ENCODE measurements around the gene CHST11. TPM values are rescaled to one million over a fixed set of nuclear protein-coding genes. Genes with fewer than 3 reads are reported as not detected.

CHST11 gene
- total RNA-seq, 1 donor from 2014 or later: 40.1 TPM

DNA sequence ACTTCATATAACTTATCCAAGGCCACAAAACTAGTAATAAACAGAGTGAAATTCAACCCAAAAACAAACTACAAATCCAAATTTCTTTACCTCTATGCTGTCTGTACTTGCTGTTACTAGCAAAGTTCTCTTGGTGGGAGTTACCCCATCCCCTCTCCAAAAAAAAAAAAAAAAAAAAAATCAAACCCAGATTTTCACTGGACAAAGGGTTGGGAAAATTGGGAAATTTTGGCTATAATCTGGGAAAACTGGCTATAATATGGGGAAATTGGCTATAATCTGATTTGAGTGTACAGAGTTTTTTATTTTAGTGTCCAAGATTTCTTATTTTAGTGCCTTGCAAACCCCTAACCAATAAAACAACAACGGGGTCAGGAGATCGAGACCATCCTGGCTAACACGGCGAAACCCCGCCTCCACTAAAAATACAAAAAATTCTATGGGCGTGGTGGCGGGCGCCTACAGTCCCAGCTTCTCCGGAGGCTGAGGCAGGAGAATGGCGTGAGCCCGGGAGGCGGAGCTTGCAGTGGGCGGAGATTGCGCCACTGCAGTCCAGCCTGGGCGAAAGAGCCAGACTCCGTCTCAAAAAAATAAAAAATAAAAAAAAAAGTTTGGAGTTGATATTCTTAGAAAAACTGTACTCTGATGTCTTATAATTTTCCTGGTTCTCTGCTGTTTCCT, 148.4 kb downstream of the CHST11 start:
- ATAC-seq (ENCODE audit: low read depth) (no peak), DNase-seq (no peak)
- ChIA-PET CTCF (interaction anchor here (0.6 kb wide), 1 partner anchor 140 kb away, joined by 3 read pairs; no protein-coding TSS in a partner anchor), POLR2A (interaction anchor here (0.6 to 1.5 kb wide), 6 partner anchors 12 to 223 kb away, joined by 4 to 6 read pairs (median 4); partner anchors contain the start of gene CHST11)
- peak overlapping the region; percentile 72 for H3K27ac Mint-ChIP-seq
- no peaks in the 10 kb centered on the region for H3K27me3 Mint-ChIP-seq
- no peak overlapping the region for H3K4me3 Mint-ChIP-seq
- TF ChIP-seq, protein P1, sequence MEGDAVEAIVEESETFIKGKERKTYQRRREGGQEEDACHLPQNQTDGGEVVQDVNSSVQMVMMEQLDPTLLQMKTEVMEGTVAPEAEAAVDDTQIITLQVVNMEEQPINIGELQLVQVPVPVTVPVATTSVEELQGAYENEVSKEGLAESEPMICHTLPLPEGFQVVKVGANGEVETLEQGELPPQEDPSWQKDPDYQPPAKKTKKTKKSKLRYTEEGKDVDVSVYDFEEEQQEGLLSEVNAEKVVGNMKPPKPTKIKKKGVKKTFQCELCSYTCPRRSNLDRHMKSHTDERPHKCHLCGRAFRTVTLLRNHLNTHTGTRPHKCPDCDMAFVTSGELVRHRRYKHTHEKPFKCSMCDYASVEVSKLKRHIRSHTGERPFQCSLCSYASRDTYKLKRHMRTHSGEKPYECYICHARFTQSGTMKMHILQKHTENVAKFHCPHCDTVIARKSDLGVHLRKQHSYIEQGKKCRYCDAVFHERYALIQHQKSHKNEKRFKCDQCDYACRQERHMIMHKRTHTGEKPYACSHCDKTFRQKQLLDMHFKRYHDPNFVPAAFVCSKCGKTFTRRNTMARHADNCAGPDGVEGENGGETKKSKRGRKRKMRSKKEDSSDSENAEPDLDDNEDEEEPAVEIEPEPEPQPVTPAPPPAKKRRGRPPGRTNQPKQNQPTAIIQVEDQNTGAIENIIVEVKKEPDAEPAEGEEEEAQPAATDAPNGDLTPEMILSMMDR (IDR thresholded peaks at IDR 0.05): no peak
- intact Hi-C loops (cut with micrococcal nuclease): loop anchor here (1.0 to 2.0 kb wide), 5 partner anchors 9 to 37 kb away; no protein-coding TSS in a partner anchor
- H3K9me3 Mint-ChIP-seq: no peaks in the 10 kb centered on the region
- H3K4me1 Mint-ChIP-seq: peaks cover 68% of the 10 kb centered on the region
- H3K36me3 Mint-ChIP-seq (ENCODE audit: low read depth): peaks cover 38% of the 10 kb centered on the region

GRCh38 chr12:104605685-104606084, 148.9 kb downstream of the CHST11 start:
- H3K4me3 Mint-ChIP-seq: no peak overlapping the region
- ChIA-PET CTCF (interaction anchor here (0.6 kb wide), 1 partner anchor 140 kb away, joined by 3 read pairs; no protein-coding TSS in a partner anchor), POLR2A (no interaction called here)
- no peaks in the 10 kb centered on the region for H3K27me3 Mint-ChIP-seq
- peaks cover 41% of the 10 kb centered on the region for H3K36me3 Mint-ChIP-seq (ENCODE audit: low read depth)
- peaks cover 63% of the 10 kb centered on the region for H3K4me1 Mint-ChIP-seq
- ATAC-seq (ENCODE audit: low read depth) (no peak), DNase-seq (no peak)
- H3K9me3 Mint-ChIP-seq: no peaks in the 10 kb centered on the region
- TF ChIP-seq, protein P1 (IDR thresholded peaks at IDR 0.05): no peak
- intact Hi-C loops (cut with micrococcal nuclease): loop anchor here (2.0 kb wide), 2 partner anchors 15 to 35 kb away; no protein-coding TSS in a partner anchor
- H3K27ac Mint-ChIP-seq: peak overlapping the region; percentile 66

DNA sequence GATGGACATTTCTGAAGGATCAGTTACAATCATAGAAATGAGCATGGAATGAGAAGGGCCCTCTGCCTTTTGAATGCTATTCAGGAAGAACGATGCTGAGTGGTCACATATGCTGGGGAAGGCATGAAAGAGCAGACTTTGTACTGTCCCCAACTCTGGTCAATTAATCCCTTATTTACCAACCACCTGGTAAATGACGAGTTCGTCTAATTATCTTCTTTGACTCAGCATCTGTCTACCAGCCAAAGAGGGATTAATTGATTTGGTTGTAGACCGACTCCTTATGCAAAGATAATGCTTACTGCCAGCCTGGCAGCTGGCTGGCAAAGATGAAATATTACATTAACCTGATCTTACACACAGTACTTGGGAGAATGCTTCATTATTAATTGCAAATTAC, 152.2 kb downstream of the CHST11 start:
- Mint-ChIP-seq H3K4me1 (peaks cover 48% of the 10 kb centered on the region), H3K36me3 (ENCODE audit: low read depth) (peaks cover 37% of the 10 kb centered on the region), H3K27ac (no peak overlapping the region), H3K9me3 (peaks cover 3% of the 10 kb centered on the region), H3K27me3 (no peaks in the 10 kb centered on the region), H3K4me3 (no peak overlapping the region)
- CTCF ChIA-PET: no interaction called here
- TF ChIP-seq, protein P1 (IDR thresholded peaks at IDR 0.05): no peak
- intact Hi-C loops (cut with micrococcal nuclease): no loop called here
- ATAC-seq (ENCODE audit: low read depth): no peak
- POLR2A ChIA-PET: no interaction called here
- no peak for DNase-seq

GRCh38 chr12:104609445-104609844, 152.7 kb downstream of the CHST11 start:
- ATAC-seq (ENCODE audit: low read depth) (no peak), DNase-seq (no peak)
- TF ChIP-seq, protein P1 (IDR thresholded peaks at IDR 0.05): no peak
- ChIA-PET CTCF (no interaction called here), POLR2A (interaction anchor here (0.6 kb wide), 1 partner anchor 347 kb away, joined by 3 read pairs; no protein-coding TSS in a partner anchor)
- Mint-ChIP-seq H3K27me3 (no peaks in the 10 kb centered on the region), H3K27ac (no peak overlapping the region), H3K4me1 (peaks cover 44% of the 10 kb centered on the region), H3K36me3 (ENCODE audit: low read depth) (peaks cover 37% of the 10 kb centered on the region), H3K9me3 (peaks cover 3% of the 10 kb centered on the region), H3K4me3 (no peak overlapping the region)
- intact Hi-C loops (cut with micrococcal nuclease): no loop called here

DNA sequence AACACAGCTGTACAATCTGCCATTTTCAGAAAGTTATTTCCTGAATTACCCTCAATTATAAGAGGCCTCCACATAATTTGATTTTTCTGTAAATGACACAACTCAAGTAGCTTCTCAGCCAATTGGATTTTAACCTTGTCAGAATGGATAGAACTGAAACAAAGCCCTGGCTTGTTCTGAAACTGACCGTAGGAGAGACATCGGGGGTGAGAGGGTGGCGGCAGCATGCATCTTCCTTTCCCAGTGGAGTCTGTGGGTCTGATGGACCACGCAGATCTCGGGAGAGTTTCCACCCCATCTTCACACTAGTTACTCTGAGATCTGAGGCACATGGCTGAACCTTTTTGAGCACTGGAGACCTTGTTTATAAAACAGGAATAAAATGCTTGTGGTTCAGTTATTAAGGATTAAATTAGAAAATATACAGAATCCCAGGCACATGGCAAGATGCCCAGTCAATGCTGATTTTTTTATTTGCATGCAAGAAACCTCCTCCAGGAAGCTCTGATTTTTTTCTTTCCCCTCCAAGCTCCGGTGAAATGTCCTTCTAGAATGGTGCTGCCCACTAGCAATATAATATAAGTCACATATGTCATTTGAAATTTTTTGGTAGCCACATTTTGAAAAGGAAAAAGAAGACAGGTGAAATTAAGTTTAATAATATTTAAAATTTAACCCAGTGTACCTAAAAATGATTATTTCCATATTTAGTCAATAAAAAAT, 153.9 kb downstream of the CHST11 start:
- Mint-ChIP-seq H3K27me3 (no peaks in the 10 kb centered on the region), H3K36me3 (ENCODE audit: low read depth) (peaks cover 39% of the 10 kb centered on the region), H3K9me3 (peaks cover 3% of the 10 kb centered on the region), H3K27ac (no peak overlapping the region), H3K4me3 (no peak overlapping the region), H3K4me1 (peaks cover 42% of the 10 kb centered on the region)
- POLR2A ChIA-PET: no interaction called here
- ATAC-seq (ENCODE audit: low read depth) (no peak), DNase-seq (no peak)
- CTCF ChIA-PET: no interaction called here
- TF ChIP-seq, protein P1 (IDR thresholded peaks at IDR 0.05): no peak
- intact Hi-C loops (cut with micrococcal nuclease): no loop called here
